PC-3 (cell line): Measurements from ENCODE around the gene RAB7A. TPM values are rescaled to one million over a fixed set of nuclear protein-coding genes. Genes with fewer than 3 reads are reported as not detected.
"Not testable (repeated sequence)": the region's sequence is repeated elsewhere in the genome, so short reads cannot be mapped to it uniquely, and the experiment has no call there.

Source experiments
- ATAC-seq: fragments of 200-7000 bp; cut with Tn5 transposase; 2 replicates; pipeline ENCODE4 v1.9.1; 2020; ENCODE audit warnings: mild to moderate bottlenecking, moderate library complexity
- BruUV-seq: library from RNA; stranded (reverse); fragments of 400-500 nt; replicated peaks from 2 replicates; lab custom pipeline; 2021; lab: Mats Ljungman, UMichigan
- CTCF ChIA-PET: fragments of 300-600 bp; sonication (Branson Sonifier 250); formaldehyde crosslinking; loops from one replicate; lab custom pipeline; 2022; ENCODE audit warnings: antibody characterized with exemption; lab: Charles Lee
- POLR2A ChIA-PET: fragments of 300-600 bp; sonication (Branson Sonifier 250); formaldehyde crosslinking; loops from one replicate; lab custom pipeline; 2022; ENCODE audit warnings: antibody characterized with exemption; ENCODE audit not compliant: unreplicated experiment; lab: Charles Lee
- DNase-seq: peaks from one replicate; pipeline ENCODE4 v3.0.0-alpha.2; 2015
- H2AFZ ChIP-seq: fragments of 300-600 bp; sonication (generic); 2 replicates; pipeline ENCODE4 v1.6.0; 2016; ENCODE audit warnings: antibody characterized with exemption, low read length
- H3F3A ChIP-seq: fragments of 300-600 bp; sonication (generic); one replicate; pipeline ENCODE4 v1.6.0; 2017; ENCODE audit warnings: antibody characterized with exemption, low read length, control low read depth, mild to moderate bottlenecking; ENCODE audit not compliant: unreplicated experiment
- H3K27ac ChIP-seq: fragments of 300-600 bp; sonication (generic); 2 replicates; pipeline ENCODE4 v1.5.1; 2016; ENCODE audit warnings: mild to moderate bottlenecking, low read length
- H3K27me3 ChIP-seq: fragments of 300-600 bp; sonication (generic); 2 replicates; pipeline ENCODE4 v1.6.1; 2016; ENCODE audit warnings: low read length, mixed read lengths
- H3K36me3 ChIP-seq: fragments of 300-600 bp; sonication (generic); 2 replicates; pipeline ENCODE4 v1.6.1; 2016; ENCODE audit warnings: low read depth, mixed run types, low read length, mixed read lengths
- H3K4me1 ChIP-seq: fragments of 300-600 bp; sonication (generic); 2 replicates; pipeline ENCODE4 v1.5.1; 2016; ENCODE audit warnings: low read length; ENCODE audit not compliant: insufficient read depth
- H3K4me2 ChIP-seq: fragments of 300-600 bp; sonication (generic); 2 replicates; pipeline ENCODE4 v1.6.0; 2016; ENCODE audit warnings: low read length
- H3K4me3 ChIP-seq: fragments of 300-600 bp; sonication (generic); 2 replicates; pipeline ENCODE4 v1.5.1; 2016; ENCODE audit warnings: mild to moderate bottlenecking, low read length, mixed read lengths
- H3K79me2 ChIP-seq: fragments of 300-600 bp; sonication (generic); 2 replicates; pipeline ENCODE4 v1.6.1; 2017; ENCODE audit warnings: low read length, mixed read lengths
- H3K9ac ChIP-seq: fragments of 300-600 bp; sonication (generic); 2 replicates; pipeline ENCODE4 v1.6.0; 2016; ENCODE audit warnings: mild to moderate bottlenecking, low read length
- H3K9me2 ChIP-seq: fragments of 300-600 bp; sonication (generic); replicated peaks from 2 replicates; pipeline ENCODE4 v1.6.1; 2016; ENCODE audit warnings: mixed run types, low read length, mixed read lengths
- H3K9me3 ChIP-seq: fragments of 300-600 bp; sonication (generic); 2 replicates; pipeline ENCODE4 v1.6.1; 2016; ENCODE audit warnings: low read length, mixed read lengths
- H4K20me1 ChIP-seq: fragments of 300-600 bp; sonication (generic); 2 replicates; pipeline ENCODE4 v1.6.1; 2016; ENCODE audit warnings: low read length, mixed read lengths
- EZH2 ChIP-seq: fragments of 300-600 bp; sonication (generic); IDR thresholded peaks from one replicate; pipeline ENCODE4 v1.6.1; 2017; ENCODE audit warnings: antibody characterized with exemption, mild to moderate bottlenecking, low read length; ENCODE audit not compliant: unreplicated experiment
- EZH2phosphoT487 ChIP-seq: fragments of 300-600 bp; sonication (generic); IDR thresholded peaks from 2 replicates; pipeline ENCODE4 v1.6.1; 2018; ENCODE audit warnings: mild to moderate bottlenecking, antibody characterized with exemption, low read length, borderline replicate concordance
- intact Hi-C: fragments of 100-400 bp; cut with micrococcal nuclease; formaldehyde crosslinking; loops from 2 replicates; pipeline ENCODE4 v1.9.0; 2023
- total RNA-seq: library from RNA; depleted of rRNA; stranded (reverse); fragments of >200 nt; gene quantifications from 2 replicates; pipeline ENCODE4 v1.2.3, GENCODE V29; 2014
- TF ChIP-seq, protein P1 (sequence below): fragments of 300-600 bp; sonication (generic); conservative IDR thresholded peaks from 2 replicates; pipeline ENCODE4 v1.5.1; 2017; ENCODE audit warnings: antibody characterized with exemption, low read depth, mild to moderate bottlenecking, low read length

Gene RAB7A
- total RNA-seq, 1 experiment from 2014 or later, result 48.0 TPM

DNA sequence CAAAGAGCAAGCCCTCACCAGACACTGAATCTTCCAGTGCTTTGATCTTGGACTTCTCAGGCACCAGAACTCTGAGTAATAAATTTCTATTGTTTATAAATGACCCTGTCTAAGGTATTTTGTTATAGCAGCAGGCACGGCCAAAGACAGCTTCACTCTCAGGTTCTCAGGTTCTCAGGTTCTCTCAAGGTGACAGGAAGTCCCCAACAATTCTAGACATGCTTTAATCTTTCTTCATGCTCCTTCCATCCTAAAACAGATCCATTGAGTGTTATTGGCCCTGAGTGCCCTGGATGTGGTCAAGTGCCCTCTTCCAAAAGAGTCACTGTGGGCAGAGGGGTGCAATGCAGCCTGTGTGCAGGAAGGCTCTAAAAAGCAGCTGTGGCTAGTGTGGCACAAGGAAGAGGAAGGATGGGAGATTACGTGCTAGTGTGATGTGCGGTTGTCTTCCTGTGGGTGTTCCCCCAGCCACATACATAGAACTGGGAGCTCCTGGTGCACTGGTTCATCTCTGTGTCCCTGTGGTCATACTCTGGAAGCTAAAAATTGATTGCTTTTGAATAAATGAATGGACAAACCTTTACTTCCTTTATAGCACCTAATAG is 11.0 kb upstream of the RAB7A start:
- H3K4me1 ChIP-seq, result peaks cover 13% of the 10 kb centered on the region
- CTCF ChIA-PET, result no interaction called here
- H3K4me3 ChIP-seq, result no peak overlapping the region
- H3F3A ChIP-seq, result no peaks in the 10 kb centered on the region
- TF ChIP-seq EZH2phosphoT487 (no peak), EZH2 (no peak)
- TF ChIP-seq, protein P1, sequence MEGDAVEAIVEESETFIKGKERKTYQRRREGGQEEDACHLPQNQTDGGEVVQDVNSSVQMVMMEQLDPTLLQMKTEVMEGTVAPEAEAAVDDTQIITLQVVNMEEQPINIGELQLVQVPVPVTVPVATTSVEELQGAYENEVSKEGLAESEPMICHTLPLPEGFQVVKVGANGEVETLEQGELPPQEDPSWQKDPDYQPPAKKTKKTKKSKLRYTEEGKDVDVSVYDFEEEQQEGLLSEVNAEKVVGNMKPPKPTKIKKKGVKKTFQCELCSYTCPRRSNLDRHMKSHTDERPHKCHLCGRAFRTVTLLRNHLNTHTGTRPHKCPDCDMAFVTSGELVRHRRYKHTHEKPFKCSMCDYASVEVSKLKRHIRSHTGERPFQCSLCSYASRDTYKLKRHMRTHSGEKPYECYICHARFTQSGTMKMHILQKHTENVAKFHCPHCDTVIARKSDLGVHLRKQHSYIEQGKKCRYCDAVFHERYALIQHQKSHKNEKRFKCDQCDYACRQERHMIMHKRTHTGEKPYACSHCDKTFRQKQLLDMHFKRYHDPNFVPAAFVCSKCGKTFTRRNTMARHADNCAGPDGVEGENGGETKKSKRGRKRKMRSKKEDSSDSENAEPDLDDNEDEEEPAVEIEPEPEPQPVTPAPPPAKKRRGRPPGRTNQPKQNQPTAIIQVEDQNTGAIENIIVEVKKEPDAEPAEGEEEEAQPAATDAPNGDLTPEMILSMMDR, result no peak
- no peaks in the 10 kb centered on the region for H3K9me3 ChIP-seq
- POLR2A ChIA-PET, result no interaction called here
- H2AFZ ChIP-seq, result no peak overlapping the region
- ATAC-seq, result no peak
- no peaks in the 10 kb centered on the region for H4K20me1 ChIP-seq
- no peaks in the 10 kb centered on the region for H3K79me2 ChIP-seq
- intact Hi-C loops, result no loop called here
- no peak overlapping the region for H3K4me2 ChIP-seq
- no peaks in the 10 kb centered on the region for H3K27me3 ChIP-seq
- no TSS peak for BruUV-seq
- H3K27ac ChIP-seq, result no peak overlapping the region
- no peaks in the 10 kb centered on the region for H3K9me2 ChIP-seq
- no peaks in the 10 kb centered on the region for H3K36me3 ChIP-seq
- no peak overlapping the region for H3K9ac ChIP-seq
- DNase-seq, result no peak

DNA sequence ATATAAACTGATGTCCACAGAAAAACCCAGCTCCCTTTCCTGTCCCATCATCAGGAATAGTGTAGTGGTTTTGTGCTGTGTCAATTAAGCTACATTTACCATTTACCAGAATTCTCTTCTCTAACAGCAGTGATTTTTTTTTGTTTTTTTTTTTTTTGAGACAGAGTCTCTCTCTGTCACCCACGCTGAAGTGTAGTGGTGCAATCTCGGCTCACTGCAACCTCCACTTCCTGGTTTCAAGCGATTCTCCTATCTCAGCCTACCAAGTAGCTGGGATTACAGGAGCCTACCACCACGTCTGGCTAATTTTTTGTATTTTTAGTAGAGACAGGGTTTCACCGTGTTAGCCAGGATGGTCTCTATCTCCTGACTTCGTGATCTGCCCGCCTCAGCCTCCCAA is 7.1 kb upstream of the RAB7A start:
- H3K9ac ChIP-seq, H3K4me3 ChIP-seq, H3K27ac ChIP-seq, H3K36me3 ChIP-seq, H3K79me2 ChIP-seq, H3K4me1 ChIP-seq, BruUV-seq, H4K20me1 ChIP-seq, H2AFZ ChIP-seq, DNase-seq, H3K9me3 ChIP-seq, H3K9me2 ChIP-seq, ATAC-seq, intact Hi-C loops, POLR2A ChIA-PET, CTCF ChIA-PET, H3K27me3 ChIP-seq, H3K4me2 ChIP-seq, H3F3A ChIP-seq: not testable (repeated sequence)

DNA sequence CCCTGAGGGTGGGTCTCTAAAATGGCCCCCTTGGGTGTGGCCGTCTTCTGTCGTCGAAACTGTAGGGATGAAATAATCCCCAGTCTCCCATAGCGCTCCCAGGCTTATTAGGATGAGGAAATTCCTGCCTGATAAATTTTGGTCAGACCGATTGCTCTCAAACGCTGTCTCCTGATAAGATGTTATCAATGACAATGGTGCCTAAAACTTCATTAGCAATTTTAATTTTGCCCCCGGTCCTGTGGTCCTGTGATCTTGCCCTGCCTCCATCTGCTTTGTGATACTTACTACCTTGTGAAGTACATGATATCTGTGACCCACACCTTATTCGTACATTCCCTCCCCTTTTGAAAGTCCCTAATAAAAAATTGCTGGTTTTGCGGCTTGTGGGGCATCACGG is 5.1 kb upstream of the RAB7A start:
- no TSS peak for BruUV-seq
- H3K36me3 ChIP-seq, result no peaks in the 10 kb centered on the region
- CTCF ChIA-PET, result no interaction called here

DNA sequence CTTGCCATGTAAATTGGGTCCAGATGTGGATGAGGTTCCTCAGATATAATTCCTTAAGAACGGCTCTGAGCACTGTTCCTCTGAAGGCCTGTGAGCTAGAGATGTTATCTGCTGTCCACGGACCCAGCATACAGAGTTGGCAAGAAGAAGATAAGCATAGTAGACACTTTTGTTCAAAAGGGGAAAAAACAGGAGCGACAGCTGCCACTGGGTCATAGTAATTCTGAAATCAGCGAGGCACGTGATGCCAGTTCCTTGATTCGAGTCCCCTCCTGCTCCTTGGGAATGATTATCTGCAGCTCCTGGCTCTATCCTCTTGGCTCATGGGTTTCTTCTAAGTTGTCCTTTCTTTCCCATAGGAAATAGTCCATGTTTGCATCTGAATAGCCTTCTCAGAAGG is 2.5 kb upstream of the RAB7A start:
- Histone ChIP-seq H3K9me2 (no peaks in the 10 kb centered on the region), H3K79me2 (peaks cover 31% of the 10 kb centered on the region), H3K27ac (no peak overlapping the region), H3F3A (no peaks in the 10 kb centered on the region), H3K4me2 (no peak overlapping the region), H4K20me1 (peaks cover 18% of the 10 kb centered on the region), H3K4me3 (no peak overlapping the region), H3K4me1 (peaks cover 9% of the 10 kb centered on the region), H3K27me3 (no peaks in the 10 kb centered on the region), H3K9ac (no peak overlapping the region), H3K9me3 (no peaks in the 10 kb centered on the region), H2AFZ (no peak overlapping the region), H3K36me3 (no peaks in the 10 kb centered on the region)
- TF ChIP-seq, protein P1, result no peak
- POLR2A ChIA-PET, result no interaction called here
- intact Hi-C loops, result no loop called here
- no peak for ATAC-seq
- DNase-seq, result no peak
- BruUV-seq, result no TSS peak
- CTCF ChIA-PET, result no interaction called here

More for the DNA sequence above, 5.1 kb upstream of the RAB7A start:
- H3K9ac ChIP-seq, result no peak overlapping the region
- H3K9me2 ChIP-seq, result no peaks in the 10 kb centered on the region
- no peak overlapping the region for H3K27ac ChIP-seq
- no peaks in the 10 kb centered on the region for H3K9me3 ChIP-seq
- no peaks in the 10 kb centered on the region for H3F3A ChIP-seq
- no peak overlapping the region for H2AFZ ChIP-seq
- intact Hi-C loops, result no loop called here
- DNase-seq, result no peak
- no peaks in the 10 kb centered on the region for H4K20me1 ChIP-seq
- no peaks in the 10 kb centered on the region for H3K27me3 ChIP-seq
- TF ChIP-seq EZH2phosphoT487 (no peak), EZH2 (no peak)
- H3K4me2 ChIP-seq, result no peak overlapping the region
- POLR2A ChIA-PET, result no interaction called here
- peaks cover 5% of the 10 kb centered on the region for H3K79me2 ChIP-seq
- no peak for ATAC-seq
- peaks cover 4% of the 10 kb centered on the region; the same call in 1 of the 2 replicates for H3K4me1 ChIP-seq
- no peak overlapping the region for H3K4me3 ChIP-seq
